Hepatocyte (in vitro differentiated cells): ENCODE measurements around the gene HLA-DQB1.

Experiments used
- CTCF ChIP-seq: fragments of 200-600 bp; sonication (generic); IDR thresholded peaks from 2 replicates; pipeline ENCODE4 v1.5.1; 2016; ENCODE audit warnings: antibody characterized with exemption, mild to moderate bottlenecking; ENCODE audit not compliant: poor library complexity
- EZH2 ChIP-seq: fragments of 200-600 bp; sonication (generic); IDR thresholded peaks from 2 replicates; pipeline ENCODE4 v1.6.1; 2016; ENCODE audit warnings: antibody characterized with exemption, mild to moderate bottlenecking, borderline replicate concordance
- EZH2phosphoT487 ChIP-seq: fragments of 200-600 bp; sonication (generic); IDR thresholded peaks from one replicate; pipeline ENCODE4 v1.6.1; 2018; ENCODE audit warnings: antibody characterized with exemption, mild to moderate bottlenecking, low read depth, moderate library complexity; ENCODE audit not compliant: unreplicated experiment, severe bottlenecking

- TF ChIP-seq CTCF (no peak), EZH2phosphoT487 (no peak), EZH2 (no peak)
Observed at GRCh38 chr6:32665661-32666060, 796 bp downstream of the HLA-DQB1 start.
